K562 (cell line): ENCODE measurements around the gene CDK5R2. TPM values are rescaled to one million over a fixed set of nuclear protein-coding genes. Genes with fewer than 3 reads are reported as not detected.

Experiments
- CC2D1A ChIP-seq: fragments of 450-650 bp; IDR thresholded peaks from 2 replicates; pipeline ENCODE4 v1.6.1; 2017; ENCODE audit warnings: mild to moderate bottlenecking
- CREM ChIP-seq: IDR thresholded peaks from 2 replicates; pipeline ENCODE4 v1.6.1; 2014; ENCODE audit warnings: antibody characterized with exemption, low read depth
- DNMT1 ChIP-seq: fragments of 450-650 bp; IDR thresholded peaks from 2 replicates; pipeline ENCODE4 v1.6.1; 2016; ENCODE audit warnings: antibody characterized with exemption, mild to moderate bottlenecking
- ETV1 ChIP-seq: fragments of 450-650 bp; conservative IDR thresholded peaks from 2 replicates; pipeline ENCODE4 v1.6.1; 2016; ENCODE audit warnings: missing genetic modification characterization, control low read depth, low read depth, missing compliant biosample characterization
- FOXM1 ChIP-seq, 2 experiments: fragments of 450-650 bp in 1 of 2; sonication (generic) in 1 of 2; formaldehyde crosslinking in 1 of 2; IDR thresholded peaks; 2 replicates each; pipeline versions ENCODE4 v1.6.1 to v1.9.0; 2017 to 2022; ENCODE audit warnings: low read depth in 2 of 2, mild to moderate bottlenecking in 2 of 2, missing genetic modification reagents in 1 of 2, moderate library complexity in 1 of 2
- HDGF ChIP-seq: fragments of 450-650 bp; IDR thresholded peaks from 2 replicates; pipeline ENCODE4 v1.6.1; 2016
- IFI16 ChIP-seq: fragments of 250-450 bp; sonication (Bioruptor Pico); IDR thresholded peaks from 2 replicates; pipeline ENCODE4 v2.1.2; 2022; ENCODE audit warnings: mild to moderate bottlenecking, inconsistent platforms
- MCM3 ChIP-seq: fragments of 450-650 bp; IDR thresholded peaks from 2 replicates; pipeline ENCODE4 v1.6.1; 2016
- MECOM ChIP-seq: fragments of 250-450 bp; sonication (Bioruptor Pico); IDR thresholded peaks from 2 replicates; pipeline ENCODE4 v1.8.0; 2022; ENCODE audit warnings: inconsistent platforms
- NFRKB ChIP-seq: fragments of 450-650 bp; IDR thresholded peaks from 2 replicates; pipeline ENCODE4 v1.6.1; 2016; ENCODE audit warnings: low read depth
- NRF1 ChIP-seq, 2 experiments: fragments of 450-650 bp; IDR thresholded peaks in 1 of 2; conservative IDR thresholded peaks in 1 of 2; 2 replicates each; pipeline ENCODE4 v1.6.1; 2014; ENCODE audit warnings: mild to moderate bottlenecking in 2 of 2
- PHB ChIP-seq: fragments of 250-450 bp; sonication (Bioruptor Pico); IDR thresholded peaks from 2 replicates; pipeline ENCODE4 v1.5.0; 2021
- PHF21A ChIP-seq: fragments of 450-650 bp; IDR thresholded peaks from 2 replicates; pipeline ENCODE4 v1.6.1; 2017; ENCODE audit warnings: low read depth, borderline replicate concordance
- POLR2A ChIP-seq: fragments of 450-650 bp; conservative IDR thresholded peaks from 2 replicates; pipeline ENCODE4 v1.6.1; 2016
- POLR2AphosphoS2 ChIP-seq: IDR thresholded peaks from 2 replicates; pipeline ENCODE4 v1.6.1; 2012; ENCODE audit warnings: low read length, improper control_type of control experiment
- PTBP1 ChIP-seq: fragments of 200-400 bp; formaldehyde crosslinking; IDR thresholded peaks from 2 replicates; pipeline ENCODE4 v1.6.1; 2017; ENCODE audit warnings: low read depth, low read length
- SMARCA4 ChIP-seq: fragments of 450-650 bp; IDR thresholded peaks from 2 replicates; pipeline ENCODE4 v1.6.1; 2016
- SMC3 ChIP-seq: conservative IDR thresholded peaks from 2 replicates; pipeline ENCODE4 v1.6.1; 2011; ENCODE audit warnings: low read depth, low read length, improper control_type of control experiment; ENCODE audit not compliant: insufficient read depth
- SREBF2 ChIP-seq: sonication (generic); formaldehyde crosslinking; IDR thresholded peaks from 2 replicates; pipeline ENCODE4 v1.4.0; 2020; ENCODE audit warnings: mild to moderate bottlenecking, missing genetic modification reagents
- TBP ChIP-seq: optimal IDR thresholded peaks from 2 replicates; pipeline ENCODE3; 2011; ENCODE audit warnings: low read depth, low read length, improper control_type of control experiment
- U2AF1 ChIP-seq: fragments of 200-400 bp; formaldehyde crosslinking; optimal IDR thresholded peaks from 2 replicates; pipeline ENCODE3; 2017; ENCODE audit warnings: mild to moderate bottlenecking, low read depth, low read length, moderate library complexity
- ZNF3 ChIP-seq: fragments of 250-450 bp; sonication (Bioruptor Pico); IDR thresholded peaks from 2 replicates; pipeline ENCODE4 v1.5.0; 2021; ENCODE audit warnings: mild to moderate bottlenecking, moderate library complexity
- ZNF311 ChIP-seq: fragments of 250-450 bp; sonication (Bioruptor Pico); IDR thresholded peaks from 2 replicates; pipeline ENCODE4 v1.4.0; 2020; ENCODE audit warnings: mild to moderate bottlenecking, moderate library complexity
- ZNF699 ChIP-seq: fragments of 250-450 bp; sonication (Bioruptor Pico); IDR thresholded peaks from 2 replicates; pipeline ENCODE4 v1.8.0; 2021; ENCODE audit warnings: mild to moderate bottlenecking, moderate library complexity; ENCODE audit not compliant: insufficient replicate concordance
- polyA plus RNA-seq, 8 experiments: library from polyadenylated mRNA; depleted of rRNA in 4 of 8; stranded (reverse) in 5 of 8; unstranded in 3 of 8; fragments of >200 nt; fragmentation: Nextera tagmentation in 2 of 8; fragmentation: Illumina TruSeq in 1 of 8; extraction: Ambion mirVana in 2 of 8; extraction: Trizol in 1 of 8; gene quantifications; 2 replicates each; pipeline versions ENCODE4 v1.2.1 to v1.2.3, GENCODE V29; 2011 to 2014; ENCODE audit warnings: inconsistent platforms in 1 of 8, missing spikeins in 1 of 8
- total RNA-seq, 7 experiments: library from RNA; depleted of rRNA in 6 of 7; stranded (reverse); fragments of >200 nt in 6 of 7; fragmentation: Illumina TruSeq in 2 of 7; extraction: Trizol in 2 of 7; gene quantifications; 2 replicates each; pipeline versions ENCODE4 v1.2.1 to v1.2.3, GENCODE V29; 2011 to 2021; ENCODE audit warnings: low replicate concordance in 1 of 7
- TF ChIP-seq, protein P1 (sequence below): fragments of 200-800 bp; sonication (Bioruptor generic); IDR thresholded peaks from 2 replicates; pipeline ENCODE4 v1.6.1; 2017; ENCODE audit warnings: missing genetic modification characterization, missing compliant biosample characterization
- TF ChIP-seq, protein P2 (sequence below), 2 experiments: fragments of 450-650 bp; IDR thresholded peaks; 2 replicates each; pipeline ENCODE4 v1.6.1; 2016
- TF ChIP-seq, protein P3 (sequence below), 2 experiments: IDR thresholded peaks; 2 replicates each; pipeline ENCODE4 v1.6.1; 2011; ENCODE audit warnings: borderline replicate concordance in 1 of 2, control low read depth in 1 of 2, low read depth in 1 of 2, low read length in 1 of 2, mild to moderate bottlenecking in 1 of 2, mixed read lengths in 1 of 2, moderate library complexity in 1 of 2; ENCODE audit not compliant: insufficient read depth in 1 of 2, insufficient read length in 1 of 2, poor library complexity in 1 of 2, severe bottlenecking in 1 of 2; ENCODE audit errors: extremely low read depth in 1 of 2

The CDK5R2 gene
- total and polyA plus RNA-seq, 9 of the 15 experiments (the other 6 are each of a cell fraction or from before 2014, with no cell fraction given): 0.09 TPM; not detected in 8

DNA sequence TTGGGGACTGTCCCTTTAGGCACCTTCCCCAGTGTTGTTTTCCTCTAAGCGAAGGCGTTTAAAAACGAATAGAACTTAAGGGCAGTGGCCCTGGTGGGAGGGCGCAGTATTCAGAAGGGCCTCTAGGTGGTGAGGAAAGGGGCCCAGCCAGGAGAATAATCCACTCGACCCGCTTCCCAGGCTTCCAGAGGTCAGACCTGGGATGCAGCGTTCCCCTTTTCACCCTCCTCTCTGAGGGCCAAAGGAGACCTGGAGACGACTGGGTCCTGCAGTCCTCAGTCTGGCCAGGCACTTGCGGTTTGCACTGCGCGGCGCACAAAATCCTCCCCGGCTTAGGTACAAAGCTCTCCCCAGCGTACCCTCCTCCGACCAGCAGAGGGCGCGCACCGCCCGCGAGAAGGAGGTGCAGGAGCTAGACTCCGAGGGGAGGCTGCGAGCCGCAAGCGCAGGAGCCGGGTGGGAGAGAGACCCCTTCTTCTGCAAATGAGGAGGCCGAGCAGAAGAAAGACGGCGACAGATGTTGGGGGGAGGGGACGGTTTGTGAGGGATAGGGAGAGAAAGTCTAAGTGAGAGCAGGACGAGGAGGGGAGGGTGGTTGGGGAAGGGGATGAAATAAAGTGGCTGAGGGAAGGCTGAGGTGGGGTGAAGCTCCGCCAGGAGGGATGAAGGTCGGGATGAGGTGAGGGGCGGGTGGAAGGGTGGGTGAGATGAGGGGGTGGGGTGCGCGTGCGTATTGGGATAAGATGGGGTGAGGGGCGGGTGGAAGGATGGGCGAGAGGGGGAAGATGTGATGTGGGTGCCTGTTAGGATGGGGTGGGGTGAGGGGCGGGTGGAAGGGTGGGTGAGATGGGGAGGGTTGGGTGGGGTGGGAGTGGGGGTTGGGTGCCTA is 20.6 kb downstream of the CDK5R2 start (continued):
- TF ChIP-seq U2AF1: no peak
- TF ChIP-seq PTBP1: no peak
- TF ChIP-seq PHF21A: no peak
- TF ChIP-seq DNMT1: no peak
- peak; percentile 59; the same call in 1 of the 2 replicates for TF ChIP-seq CC2D1A
- no peak for TF ChIP-seq HDGF
- TF ChIP-seq ZNF311 (CRISPR knock-in tag): no peak
- TF ChIP-seq POLR2AphosphoS2: no peak
- no peak for TF ChIP-seq NFRKB
- no peak for TF ChIP-seq ETV1 (tag)
- no peak for TF ChIP-seq MECOM (CRISPR knock-in tag)
- TF ChIP-seq SREBF2 (CRISPR knock-in tag): no peak
- TF ChIP-seq MCM3: no peak
- no peak for TF ChIP-seq SMARCA4
- no peak for TF ChIP-seq IFI16 (CRISPR knock-in tag)
- no peak for TF ChIP-seq TBP
- TF ChIP-seq, protein P1, sequence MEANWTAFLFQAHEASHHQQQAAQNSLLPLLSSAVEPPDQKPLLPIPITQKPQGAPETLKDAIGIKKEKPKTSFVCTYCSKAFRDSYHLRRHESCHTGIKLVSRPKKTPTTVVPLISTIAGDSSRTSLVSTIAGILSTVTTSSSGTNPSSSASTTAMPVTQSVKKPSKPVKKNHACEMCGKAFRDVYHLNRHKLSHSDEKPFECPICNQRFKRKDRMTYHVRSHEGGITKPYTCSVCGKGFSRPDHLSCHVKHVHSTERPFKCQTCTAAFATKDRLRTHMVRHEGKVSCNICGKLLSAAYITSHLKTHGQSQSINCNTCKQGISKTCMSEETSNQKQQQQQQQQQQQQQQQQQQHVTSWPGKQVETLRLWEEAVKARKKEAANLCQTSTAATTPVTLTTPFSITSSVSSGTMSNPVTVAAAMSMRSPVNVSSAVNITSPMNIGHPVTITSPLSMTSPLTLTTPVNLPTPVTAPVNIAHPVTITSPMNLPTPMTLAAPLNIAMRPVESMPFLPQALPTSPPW (CRISPR knock-in tag): peak; percentile 41
- no peak for TF ChIP-seq ZNF3 (CRISPR knock-in tag)
- TF ChIP-seq, protein P2, sequence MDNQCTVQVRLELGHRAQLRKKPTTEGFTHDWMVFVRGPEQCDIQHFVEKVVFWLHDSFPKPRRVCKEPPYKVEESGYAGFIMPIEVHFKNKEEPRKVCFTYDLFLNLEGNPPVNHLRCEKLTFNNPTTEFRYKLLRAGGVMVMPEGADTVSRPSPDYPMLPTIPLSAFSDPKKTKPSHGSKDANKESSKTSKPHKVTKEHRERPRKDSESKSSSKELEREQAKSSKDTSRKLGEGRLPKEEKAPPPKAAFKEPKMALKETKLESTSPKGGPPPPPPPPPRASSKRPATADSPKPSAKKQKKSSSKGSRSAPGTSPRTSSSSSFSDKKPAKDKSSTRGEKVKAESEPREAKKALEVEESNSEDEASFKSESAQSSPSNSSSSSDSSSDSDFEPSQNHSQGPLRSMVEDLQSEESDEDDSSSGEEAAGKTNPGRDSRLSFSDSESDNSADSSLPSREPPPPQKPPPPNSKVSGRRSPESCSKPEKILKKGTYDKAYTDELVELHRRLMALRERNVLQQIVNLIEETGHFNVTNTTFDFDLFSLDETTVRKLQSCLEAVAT (IDR thresholded peaks at IDR 0.05): no peak
- peak; percentile 63 to 70 for TF ChIP-seq NRF1 (conservative IDR thresholded peaks at IDR 0.05 in 1 of 2, IDR thresholded peaks at IDR 0.05 in 1 of 2)
- TF ChIP-seq ZNF699 (CRISPR knock-in tag): no peak
- TF ChIP-seq POLR2A: no peak
- TF ChIP-seq, protein P3, sequence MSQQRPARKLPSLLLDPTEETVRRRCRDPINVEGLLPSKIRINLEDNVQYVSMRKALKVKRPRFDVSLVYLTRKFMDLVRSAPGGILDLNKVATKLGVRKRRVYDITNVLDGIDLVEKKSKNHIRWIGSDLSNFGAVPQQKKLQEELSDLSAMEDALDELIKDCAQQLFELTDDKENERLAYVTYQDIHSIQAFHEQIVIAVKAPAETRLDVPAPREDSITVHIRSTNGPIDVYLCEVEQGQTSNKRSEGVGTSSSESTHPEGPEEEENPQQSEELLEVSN (IDR thresholded peaks at IDR 0.05; ENCODE audit: borderline replicate concordance in 1 of 2, extremely low read depth in 1 of 2, insufficient read depth in 1 of 2, insufficient read length in 1 of 2, low read depth in 1 of 2, low read length in 1 of 2, poor library complexity in 1 of 2, severe bottlenecking in 1 of 2): no peak
- TF ChIP-seq PHB: no peak
- TF ChIP-seq SMC3: peak; percentile 52
- TF ChIP-seq CREM: 0 out of 2 replicates have a peak, but pooled peaks have one; percentile 9
- no peak for TF ChIP-seq FOXM1 (IDR thresholded peaks at IDR 0.05; ENCODE audit: low read depth)
- no peak for TF ChIP-seq FOXM1 (CRISPR knock-in tag; IDR thresholded peaks at IDR 0.05; ENCODE audit: low read depth)
